CD4-positive, alpha-beta T cell treated with Interleukin-4 for 1 hour (primary cell): ENCODE data around the gene APBA1.

Experiments
- DNase-seq, 2 donors: peaks; one replicate each; pipeline ENCODE4 v3.0.0-alpha.2; 2020 to 2022

APBA1 gene

GRCh38 chr9:69671879-69672595 lies at the start of gene APBA1:
Gene APBA1, minus strand, starts transcription at chr9:69672371.
- peak; percentile 36 to 47 for DNase-seq

DNA sequence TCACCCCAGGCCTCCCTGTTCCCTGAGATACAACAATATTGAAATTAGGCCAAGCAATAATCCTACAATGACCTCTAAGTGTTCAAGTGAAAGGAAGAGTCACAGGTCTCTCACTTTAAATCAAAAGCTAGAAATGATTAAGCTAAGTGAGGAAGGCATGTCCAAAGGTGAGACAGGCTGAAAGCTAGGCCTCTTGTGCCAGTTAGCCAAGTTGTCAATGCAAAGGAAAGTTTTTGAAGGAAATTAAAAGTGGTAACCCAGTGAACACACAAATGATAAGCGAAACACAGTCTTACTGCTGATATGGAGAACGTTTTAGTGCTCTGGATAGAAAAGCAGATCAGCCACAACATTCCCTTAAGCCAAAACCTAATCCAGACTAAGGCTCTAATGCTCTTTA lies 47.8 kb upstream of the APBA1 start:
- no peak for DNase-seq

DNA sequence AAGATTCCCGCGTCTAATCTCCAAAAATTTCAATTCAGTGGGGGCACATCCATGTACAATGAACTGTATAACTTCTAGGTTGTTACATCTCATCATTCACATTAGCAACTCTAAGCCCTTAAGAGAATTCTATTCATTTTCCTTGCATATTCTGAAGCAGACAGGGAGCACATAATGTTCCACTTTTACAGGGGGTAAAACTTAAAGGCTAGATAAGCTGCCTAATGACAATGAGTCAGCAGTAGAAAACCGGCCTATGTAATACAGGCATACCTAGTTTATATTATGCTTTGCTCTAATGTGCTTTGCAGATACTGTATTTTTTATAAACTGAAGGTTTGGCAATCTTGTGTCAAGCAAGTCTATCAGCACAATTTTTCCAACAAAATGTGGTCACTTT lies 47.2 kb upstream of the APBA1 start:
- no peak for DNase-seq

DNA sequence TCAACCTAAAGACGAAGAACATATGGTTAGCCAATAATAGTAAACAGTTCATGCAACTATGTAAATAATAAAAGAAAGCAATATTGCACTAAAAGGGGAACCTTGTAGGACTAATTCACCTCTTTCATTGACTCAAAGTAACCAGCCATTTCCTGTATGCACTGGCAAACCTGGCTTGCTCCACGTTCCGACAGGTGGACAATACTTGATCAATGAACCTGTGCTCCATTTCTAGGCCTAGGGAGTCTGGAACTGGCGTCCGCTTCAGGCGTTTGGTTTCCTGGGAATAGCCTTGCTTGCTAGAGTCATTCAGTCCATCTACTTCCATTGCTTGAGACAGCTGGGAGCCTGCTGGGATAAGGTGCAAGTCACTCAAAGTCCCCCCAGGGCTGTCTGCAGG lies 46.0 kb upstream of the APBA1 start:
- DNase-seq = no peak

DNA sequence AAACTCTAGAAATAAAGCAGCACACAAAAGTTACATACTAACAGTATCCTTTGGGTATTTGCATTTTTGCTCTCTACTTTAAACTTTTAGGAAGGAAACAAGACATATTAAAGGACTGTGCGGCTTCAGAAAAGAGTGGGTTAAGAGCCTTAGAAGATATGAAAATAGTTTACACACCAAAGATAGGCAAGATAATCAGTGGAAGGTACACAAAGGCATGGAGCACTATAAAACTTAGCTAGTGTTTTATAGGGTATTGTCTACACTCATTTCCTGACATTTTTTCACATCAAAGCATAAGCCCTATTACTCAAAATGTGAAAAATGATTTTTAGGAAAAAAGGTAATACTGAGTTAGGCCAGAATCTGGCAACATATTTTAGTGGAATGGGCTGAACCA lies 43.7 kb upstream of the APBA1 start:
- no peak for DNase-seq

DNA sequence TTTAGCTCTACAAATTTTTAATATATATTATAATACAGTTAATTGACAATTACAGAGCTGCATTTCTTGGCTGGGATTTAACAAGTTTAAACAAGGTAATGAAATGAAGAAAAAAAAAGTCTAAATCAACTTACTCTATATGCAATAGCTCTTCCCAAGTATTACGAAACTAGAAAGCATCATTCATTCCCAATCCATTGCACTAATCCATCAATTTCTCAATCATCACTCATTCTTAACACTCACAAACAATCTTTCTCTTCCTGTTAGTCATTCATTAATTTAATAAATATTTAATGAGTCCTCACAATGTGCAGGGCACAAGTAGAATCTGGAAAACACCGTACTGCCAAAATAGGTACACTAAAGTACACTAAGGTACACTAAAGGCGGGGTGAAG lies 42.9 kb upstream of the APBA1 start:
- no peak for DNase-seq

DNA sequence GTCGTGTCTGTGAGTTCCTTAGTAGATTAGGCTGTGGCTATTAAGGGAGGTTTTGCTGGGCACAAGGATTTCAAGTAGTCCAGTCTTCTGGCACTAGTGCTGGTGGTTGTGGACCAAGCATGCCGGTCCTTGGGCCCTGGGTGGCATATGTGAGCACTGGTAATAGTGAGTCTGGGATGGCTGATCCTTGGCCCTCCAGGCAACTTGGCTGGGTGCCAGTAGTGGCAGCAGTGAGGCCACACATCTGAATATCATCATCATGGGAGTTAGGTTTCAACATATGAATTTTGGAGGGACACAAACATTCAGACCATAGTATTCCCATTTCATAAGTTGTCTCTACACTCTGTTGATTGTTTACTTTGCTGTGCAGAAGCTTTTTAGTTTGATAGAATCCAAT lies 25.3 kb upstream of the APBA1 start:
- no peak for DNase-seq

DNA sequence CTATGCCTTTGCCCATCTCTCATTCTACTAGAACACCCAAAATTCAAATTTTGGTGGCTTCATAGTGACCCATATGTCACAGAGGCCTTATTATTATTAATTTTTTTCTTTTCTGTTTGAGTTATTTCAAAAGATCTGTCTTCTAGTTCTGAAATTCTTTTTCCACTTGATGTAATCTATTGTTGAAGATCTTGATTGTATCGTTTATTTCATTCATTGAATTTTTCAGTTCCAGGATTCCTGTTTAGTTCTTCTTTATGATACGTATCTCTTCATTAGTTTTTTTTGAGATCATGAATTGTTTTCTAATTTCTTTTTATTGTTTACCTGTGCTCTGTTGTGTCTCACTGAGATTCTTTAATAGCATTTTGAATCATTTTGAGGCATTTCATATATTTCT lies 24.6 kb upstream of the APBA1 start:
- DNase-seq = no peak

- no peak for DNase-seq
These were observed 17.9 kb upstream of the APBA1 start for GRCh38 chr9:69689991-69690538.

GRCh38 chr9:69683927-69684326 lies 11.8 kb upstream of the APBA1 start:
- DNase-seq = no peak

GRCh38 chr9:69678843-69679538 lies 6.8 kb upstream of the APBA1 start:
- no peak for DNase-seq

- no peak for DNase-seq
These were observed 5.8 kb upstream of the APBA1 start for GRCh38 chr9:69677931-69678330.

- DNase-seq = no peak
These were observed 3.4 kb upstream of the APBA1 start for GRCh38 chr9:69675563-69675962.

- no peak for DNase-seq
These were observed 2.7 kb upstream of the APBA1 start for GRCh38 chr9:69674716-69675438.

DNA sequence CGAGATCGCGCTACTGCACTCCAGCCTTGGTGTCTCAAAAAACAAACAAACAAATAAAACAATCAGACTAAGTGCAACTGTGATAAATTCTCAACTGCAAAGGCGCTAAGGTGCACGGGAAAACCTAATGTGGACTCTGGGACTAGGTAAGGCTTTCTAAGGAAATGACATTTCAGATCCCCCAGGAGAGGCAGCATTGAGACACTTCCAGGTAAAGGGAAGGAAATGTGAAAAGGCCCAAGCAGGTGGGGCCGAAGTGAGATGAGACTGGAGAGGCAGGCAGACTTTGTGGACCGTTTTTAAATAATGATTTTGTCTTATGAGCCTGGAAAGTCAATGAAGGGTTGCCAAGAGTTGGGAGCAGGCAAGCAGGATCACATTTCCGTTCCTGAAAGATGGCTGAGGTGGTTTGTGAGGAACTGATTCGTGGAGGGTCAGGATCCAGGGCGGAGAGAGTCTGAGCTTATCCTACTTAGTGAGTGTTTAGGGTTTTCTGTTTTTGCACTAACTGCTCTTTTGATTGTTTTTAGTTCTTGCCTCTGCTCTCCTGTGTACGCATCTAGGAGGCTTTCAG lies 2.0 kb upstream of the APBA1 start:
- no peak for DNase-seq

DNA sequence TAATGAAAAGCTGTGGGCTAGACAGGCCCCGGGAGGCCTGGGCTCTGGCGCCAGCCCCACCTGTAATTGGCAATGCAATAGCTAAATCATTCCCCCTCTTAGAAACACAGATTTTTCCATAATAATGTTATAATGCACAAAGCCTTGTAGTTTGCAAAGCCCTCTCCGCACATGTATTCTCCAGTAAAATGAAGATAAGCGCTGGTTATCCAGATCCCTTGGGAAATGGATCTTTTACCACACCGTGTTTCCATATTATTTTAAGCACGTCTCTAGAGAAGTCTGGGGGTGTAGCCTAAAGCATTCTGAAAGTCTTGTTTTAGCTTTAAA lies 1.1 kb upstream of the APBA1 start:
- no peak for DNase-seq

DNA sequence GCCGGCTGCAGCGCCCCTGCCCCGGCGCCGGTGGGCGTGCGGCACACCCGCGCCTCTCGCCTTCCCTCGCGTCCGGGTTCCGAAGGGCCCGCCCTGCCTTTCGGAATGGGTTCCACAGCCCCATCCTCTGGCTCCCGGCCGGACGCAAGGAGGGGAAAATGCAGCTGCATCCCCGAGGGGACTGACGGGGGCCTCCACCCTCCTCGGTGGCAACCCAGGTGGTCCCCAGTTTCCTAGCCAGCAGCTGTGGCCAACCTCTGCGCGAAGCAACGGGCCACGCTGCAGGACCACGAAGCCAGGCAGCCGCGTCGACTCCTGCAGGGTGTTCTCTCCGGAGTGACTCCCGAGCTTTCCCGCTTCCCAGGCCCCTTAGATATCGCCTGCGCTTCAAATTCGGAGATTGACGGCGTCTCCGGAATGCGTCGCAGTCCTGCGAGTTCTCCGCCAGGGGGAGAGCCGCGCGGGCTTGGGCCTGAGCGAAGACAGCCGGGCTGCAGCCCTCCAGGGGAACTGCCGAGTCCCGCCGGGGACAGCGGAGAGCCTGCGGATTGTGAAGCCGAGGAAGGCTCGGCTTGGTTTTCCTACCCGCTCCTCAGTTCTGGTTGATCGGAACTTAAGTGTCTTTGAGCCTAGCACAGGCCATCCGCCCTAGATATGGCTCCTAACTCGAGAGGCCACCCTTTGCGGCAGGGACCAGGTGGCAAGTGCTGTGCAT lies 582 bp upstream of the APBA1 start:
- peak; percentile 66 to 75 for DNase-seq

DNA sequence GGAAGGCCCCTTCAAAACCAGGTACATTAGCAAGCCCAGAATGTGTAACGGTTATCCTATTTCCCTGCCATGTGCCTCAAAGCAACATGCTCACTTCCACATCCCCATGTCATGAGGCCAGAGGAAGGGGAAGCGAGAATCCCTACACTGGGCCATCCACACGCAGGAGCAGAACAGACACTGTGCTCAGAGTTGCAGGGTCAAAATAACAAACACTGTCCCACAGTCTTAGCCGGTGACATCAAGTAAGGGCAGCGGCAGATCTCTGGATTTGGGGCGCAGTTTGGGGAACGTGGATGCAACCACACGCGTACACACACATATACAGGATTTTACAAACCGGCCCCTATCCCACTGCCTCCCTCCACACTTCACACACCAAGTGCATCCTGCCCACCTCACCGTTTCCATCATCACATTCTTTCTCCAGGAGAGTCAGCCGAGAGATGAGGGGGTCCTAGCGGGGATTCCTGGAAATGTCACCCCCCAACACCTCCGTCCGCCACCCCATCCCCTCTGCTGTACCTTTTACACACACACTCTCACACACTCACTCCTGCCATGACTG lies 776 bp downstream of the APBA1 start:
- DNase-seq = no peak

- DNase-seq = no peak
These were observed 4.9 kb downstream of the APBA1 start for GRCh38 chr9:69667306-69667705.

DNA sequence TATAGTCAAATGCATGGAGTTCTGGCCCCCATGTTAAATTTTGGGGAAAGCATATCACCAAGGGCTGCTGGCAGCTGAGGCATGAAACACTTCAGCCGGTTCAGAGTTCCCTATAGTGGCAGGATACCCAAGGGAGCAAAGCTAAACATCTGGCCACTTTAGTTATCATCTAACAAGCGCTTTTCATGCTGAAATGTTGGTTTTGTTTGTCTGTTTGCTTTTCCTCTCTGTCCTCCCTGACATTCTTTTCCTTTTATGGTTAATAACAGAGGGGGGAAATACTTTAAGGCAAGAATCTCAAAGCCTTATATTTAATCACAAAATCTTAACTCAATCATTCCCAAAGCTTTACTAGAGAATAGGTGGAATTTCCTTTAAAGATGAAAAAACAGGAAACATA lies 11.9 kb downstream of the APBA1 start:
- DNase-seq = no peak

GRCh38 chr9:69658987-69659675 lies 13.0 kb downstream of the APBA1 start:
- no peak for DNase-seq

GRCh38 chr9:69657269-69657668 lies 14.9 kb downstream of the APBA1 start:
- no peak for DNase-seq
